ENCODE data around the gene GRB14. TPM values are rescaled to one million over a fixed set of nuclear protein-coding genes. Genes with fewer than 3 reads are reported as not detected.

The GRB14 gene
- polyA plus RNA-seq, 1 of the 3 experiments (the other 2 are of a cell fraction), result 3.9 TPM

GRCh38 chr2:164567335-164567989 lies 53.8 kb downstream of the GRB14 start (continued):
- TF ChIP-seq, protein P1, sequence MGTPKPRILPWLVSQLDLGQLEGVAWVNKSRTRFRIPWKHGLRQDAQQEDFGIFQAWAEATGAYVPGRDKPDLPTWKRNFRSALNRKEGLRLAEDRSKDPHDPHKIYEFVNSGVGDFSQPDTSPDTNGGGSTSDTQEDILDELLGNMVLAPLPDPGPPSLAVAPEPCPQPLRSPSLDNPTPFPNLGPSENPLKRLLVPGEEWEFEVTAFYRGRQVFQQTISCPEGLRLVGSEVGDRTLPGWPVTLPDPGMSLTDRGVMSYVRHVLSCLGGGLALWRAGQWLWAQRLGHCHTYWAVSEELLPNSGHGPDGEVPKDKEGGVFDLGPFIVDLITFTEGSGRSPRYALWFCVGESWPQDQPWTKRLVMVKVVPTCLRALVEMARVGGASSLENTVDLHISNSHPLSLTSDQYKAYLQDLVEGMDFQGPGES (IDR thresholded peaks at IDR 0.05; ENCODE audit: low read depth, low read length), result no peak
- TF ChIP-seq MXI1 (IDR thresholded peaks at IDR 0.05; ENCODE audit: low read depth, low read length), result no peak
- no peak for TF ChIP-seq RCOR1 (IDR thresholded peaks at IDR 0.05; ENCODE audit: low read length)
- TF ChIP-seq SMC3 (IDR thresholded peaks at IDR 0.05; ENCODE audit: low read depth, low read length), result no peak
- TF ChIP-seq EP300 (IDR thresholded peaks at IDR 0.05; ENCODE audit: borderline replicate concordance in 1 of 2, low read depth in 1 of 2, low read length in 1 of 2), result no peak
- TF ChIP-seq POLR2AphosphoS5 (IDR thresholded peaks at IDR 0.05; ENCODE audit: low read depth, low read length), result no peak
- TF ChIP-seq FOXM1 (IDR thresholded peaks at IDR 0.05; ENCODE audit: low read depth), result no peak
- TF ChIP-seq PBX3 (IDR thresholded peaks at IDR 0.05), result no peak

DNA sequence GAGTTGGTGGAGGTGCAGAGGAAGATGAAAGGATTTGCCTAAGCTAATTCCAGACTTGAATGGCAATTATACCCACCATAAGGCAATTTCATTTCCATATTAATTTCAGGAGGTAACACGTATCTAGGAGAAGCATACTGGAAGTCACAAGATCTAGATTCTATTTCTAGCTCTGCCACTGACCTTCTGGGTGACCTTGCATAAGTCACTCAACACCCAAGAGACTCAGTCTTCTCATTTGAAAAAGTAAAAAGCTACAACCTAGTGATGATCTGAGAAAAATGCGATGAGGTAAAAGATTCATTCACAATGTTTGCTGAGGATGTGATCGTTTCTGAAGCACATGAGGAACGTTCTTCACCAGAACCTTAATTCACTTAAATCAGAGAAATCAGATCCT lies 55.9 kb downstream of the GRB14 start:
- DNase-seq, result no peak
- no peak overlapping the region for H3K27ac ChIP-seq (ENCODE audit: low read depth in 2 of 2, low read length in 1 of 2)
- peaks cover 0 to 4% of the 10 kb centered on the region in 2 experiments for H3K36me3 ChIP-seq (replicated peaks in 1 of 2; ENCODE audit: control insufficient read depth in 1 of 2, insufficient read depth in 2 of 2, low read length in 1 of 2)
- ChIA-PET CTCF (interaction anchor here (0.8 to 1.1 kb wide), 2 partner anchors 34 to 148 kb away, joined by 3 read pairs; no protein-coding TSS in a partner anchor), POLR2A (no interaction called here)
- no peaks in the 10 kb centered on the region for H4K20me1 ChIP-seq (ENCODE audit: insufficient read depth)
- WGBS (ENCODE audit: low lambda C conversion rate), result 94% methylated on average over 4 of the region's 4 CpGs
- H3K4me3 ChIP-seq (ENCODE audit: low read depth in 2 of 2, low read length in 1 of 2), result no peak overlapping the region
- H3K27me3 ChIP-seq (ENCODE audit: insufficient read depth), result no peaks in the 10 kb centered on the region
- TF ChIP-seq JUND (IDR thresholded peaks at IDR 0.05) (no peak), GABPA (IDR thresholded peaks at IDR 0.05; ENCODE audit: low read depth) (no peak), MXI1 (IDR thresholded peaks at IDR 0.05; ENCODE audit: low read depth, low read length) (no peak), NFIC (IDR thresholded peaks at IDR 0.05; ENCODE audit: borderline replicate concordance) (no peak), ELF1 (IDR thresholded peaks at IDR 0.05) (no peak), YY1 (IDR thresholded peaks at IDR 0.05; ENCODE audit: low read depth) (no peak), TEAD4 (IDR thresholded peaks at IDR 0.05; ENCODE audit: borderline replicate concordance, insufficient read depth) (no peak), RXRA (IDR thresholded peaks at IDR 0.05; ENCODE audit: borderline replicate concordance, low read depth) (no peak), SMC3 (IDR thresholded peaks at IDR 0.05; ENCODE audit: low read depth, low read length) (no peak)
- TF ChIP-seq, protein P2, sequence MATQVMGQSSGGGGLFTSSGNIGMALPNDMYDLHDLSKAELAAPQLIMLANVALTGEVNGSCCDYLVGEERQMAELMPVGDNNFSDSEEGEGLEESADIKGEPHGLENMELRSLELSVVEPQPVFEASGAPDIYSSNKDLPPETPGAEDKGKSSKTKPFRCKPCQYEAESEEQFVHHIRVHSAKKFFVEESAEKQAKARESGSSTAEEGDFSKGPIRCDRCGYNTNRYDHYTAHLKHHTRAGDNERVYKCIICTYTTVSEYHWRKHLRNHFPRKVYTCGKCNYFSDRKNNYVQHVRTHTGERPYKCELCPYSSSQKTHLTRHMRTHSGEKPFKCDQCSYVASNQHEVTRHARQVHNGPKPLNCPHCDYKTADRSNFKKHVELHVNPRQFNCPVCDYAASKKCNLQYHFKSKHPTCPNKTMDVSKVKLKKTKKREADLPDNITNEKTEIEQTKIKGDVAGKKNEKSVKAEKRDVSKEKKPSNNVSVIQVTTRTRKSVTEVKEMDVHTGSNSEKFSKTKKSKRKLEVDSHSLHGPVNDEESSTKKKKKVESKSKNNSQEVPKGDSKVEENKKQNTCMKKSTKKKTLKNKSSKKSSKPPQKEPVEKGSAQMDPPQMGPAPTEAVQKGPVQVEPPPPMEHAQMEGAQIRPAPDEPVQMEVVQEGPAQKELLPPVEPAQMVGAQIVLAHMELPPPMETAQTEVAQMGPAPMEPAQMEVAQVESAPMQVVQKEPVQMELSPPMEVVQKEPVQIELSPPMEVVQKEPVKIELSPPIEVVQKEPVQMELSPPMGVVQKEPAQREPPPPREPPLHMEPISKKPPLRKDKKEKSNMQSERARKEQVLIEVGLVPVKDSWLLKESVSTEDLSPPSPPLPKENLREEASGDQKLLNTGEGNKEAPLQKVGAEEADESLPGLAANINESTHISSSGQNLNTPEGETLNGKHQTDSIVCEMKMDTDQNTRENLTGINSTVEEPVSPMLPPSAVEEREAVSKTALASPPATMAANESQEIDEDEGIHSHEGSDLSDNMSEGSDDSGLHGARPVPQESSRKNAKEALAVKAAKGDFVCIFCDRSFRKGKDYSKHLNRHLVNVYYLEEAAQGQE (IDR thresholded peaks at IDR 0.05; ENCODE audit: low read depth, low read length), result no peak
- no peaks in the 10 kb centered on the region; a peak in 1 of 4 replicates for H3K4me1 ChIP-seq (ENCODE audit: control insufficient read depth in 1 of 2, insufficient read depth in 2 of 2, low read depth in 1 of 2, low read length in 1 of 2)
- H2AFZ ChIP-seq (ENCODE audit: low read depth), result no peak overlapping the region
- H3K79me2 ChIP-seq (ENCODE audit: insufficient read depth), result no peaks in the 10 kb centered on the region; the same call in 1 of the 2 replicates
- no peaks in the 10 kb centered on the region; the same call in 1 of the 2 replicates for H3K9me2 ChIP-seq
- peaks cover 5% of the 10 kb centered on the region for H3F3A ChIP-seq (replicated peaks; ENCODE audit: insufficient read depth)
- no peak overlapping the region for H3K4me2 ChIP-seq
- no peak overlapping the region for H3K9ac ChIP-seq
- no peaks in the 10 kb centered on the region for H3K9me3 ChIP-seq

Measured in SK-N-SH (cell line).